Measurements from ENCODE around the gene C1orf116.
A peak's percentile ranks its signal among the peaks of the same experiment; 100 is the strongest.

C1orf116 gene

GRCh38 chr1:207035877-207036551 is 3.5 kb upstream of the C1orf116 start:
- no peak for DNase-seq (ENCODE audit: extremely low read depth in 1 of 2, low read depth in 1 of 2)

- DNase-seq (ENCODE audit: extremely low read depth in 1 of 2, low read depth in 1 of 2), result no peak
Observed at GRCh38 chr1:207034998-207035397, 2.4 kb upstream of the C1orf116 start.

DNA sequence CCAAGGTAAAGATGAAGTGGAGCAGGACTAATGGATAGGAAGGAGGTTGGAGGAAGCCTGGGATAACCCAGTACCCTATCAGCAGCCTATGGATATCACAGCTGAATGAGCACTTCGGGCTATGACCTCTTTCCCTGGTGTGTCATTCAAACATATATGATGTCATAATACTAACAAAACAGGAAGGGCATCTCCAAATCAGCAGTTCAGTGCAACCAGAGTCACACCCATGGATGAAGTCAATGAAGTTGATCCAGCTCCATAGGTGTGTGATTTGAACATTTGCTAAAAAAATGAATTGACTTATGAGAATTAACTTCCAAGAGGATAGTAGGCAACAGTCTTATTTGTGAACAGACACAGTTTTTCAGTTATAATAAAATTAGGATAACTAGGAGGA is 1.7 kb upstream of the C1orf116 start:
- no peak for DNase-seq (ENCODE audit: extremely low read depth in 1 of 2, low read depth in 1 of 2)

- no peak for DNase-seq (ENCODE audit: extremely low read depth in 1 of 2, low read depth in 1 of 2)
Observed at GRCh38 chr1:207033302-207033701, 746 bp upstream of the C1orf116 start.

- DNase-seq (ENCODE audit: extremely low read depth in 1 of 2, low read depth in 1 of 2), result no peak
Observed at GRCh38 chr1:207031632-207032264, 808 bp downstream of the C1orf116 start.

DNA sequence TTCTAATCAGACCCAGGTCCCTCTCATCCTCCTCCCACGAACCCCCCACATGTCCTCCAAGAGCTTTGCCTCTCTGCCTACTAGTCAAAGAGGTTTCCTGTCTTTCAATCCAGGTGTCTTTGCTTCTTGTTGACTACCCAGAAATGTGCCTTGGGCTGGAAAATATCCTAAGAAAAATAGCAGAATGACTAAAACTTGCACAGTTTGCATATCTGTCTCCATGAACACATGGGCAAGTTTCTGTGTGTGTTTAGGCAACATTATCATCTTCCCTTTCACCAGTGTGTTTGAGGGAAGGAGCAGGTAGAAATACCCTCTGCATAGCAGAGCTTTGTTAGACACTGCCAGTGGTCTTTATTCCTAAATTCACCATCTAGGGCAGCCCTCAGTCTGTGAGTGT is 1.5 kb downstream of the C1orf116 start:
- DNase-seq (ENCODE audit: extremely low read depth in 1 of 2, low read depth in 1 of 2), result no peak

DNA sequence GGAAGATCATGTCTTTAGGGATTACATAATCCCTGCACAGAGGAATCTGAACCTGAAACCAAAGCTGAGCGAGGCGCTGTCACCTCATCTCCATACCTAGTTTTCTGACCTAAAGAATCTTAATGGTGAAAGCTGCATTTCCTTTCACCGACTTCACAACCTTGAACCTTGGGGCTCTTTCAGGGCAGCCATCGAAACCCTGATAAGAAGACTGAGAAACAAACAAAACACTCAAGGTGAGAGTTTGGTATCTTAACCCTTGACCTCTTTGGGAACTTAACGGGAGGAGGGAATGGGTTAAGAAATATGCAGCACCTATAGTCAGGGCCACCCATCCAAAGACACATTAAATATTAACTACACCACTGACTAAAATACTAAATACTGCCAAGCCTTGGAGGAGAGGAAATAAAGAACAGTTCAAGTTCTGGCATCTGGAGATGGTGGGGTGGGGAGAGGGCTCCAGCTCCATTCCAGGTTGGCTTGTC is 2.0 kb downstream of the C1orf116 start:
- DNase-seq (ENCODE audit: extremely low read depth in 1 of 2, low read depth in 1 of 2), result no peak

DNA sequence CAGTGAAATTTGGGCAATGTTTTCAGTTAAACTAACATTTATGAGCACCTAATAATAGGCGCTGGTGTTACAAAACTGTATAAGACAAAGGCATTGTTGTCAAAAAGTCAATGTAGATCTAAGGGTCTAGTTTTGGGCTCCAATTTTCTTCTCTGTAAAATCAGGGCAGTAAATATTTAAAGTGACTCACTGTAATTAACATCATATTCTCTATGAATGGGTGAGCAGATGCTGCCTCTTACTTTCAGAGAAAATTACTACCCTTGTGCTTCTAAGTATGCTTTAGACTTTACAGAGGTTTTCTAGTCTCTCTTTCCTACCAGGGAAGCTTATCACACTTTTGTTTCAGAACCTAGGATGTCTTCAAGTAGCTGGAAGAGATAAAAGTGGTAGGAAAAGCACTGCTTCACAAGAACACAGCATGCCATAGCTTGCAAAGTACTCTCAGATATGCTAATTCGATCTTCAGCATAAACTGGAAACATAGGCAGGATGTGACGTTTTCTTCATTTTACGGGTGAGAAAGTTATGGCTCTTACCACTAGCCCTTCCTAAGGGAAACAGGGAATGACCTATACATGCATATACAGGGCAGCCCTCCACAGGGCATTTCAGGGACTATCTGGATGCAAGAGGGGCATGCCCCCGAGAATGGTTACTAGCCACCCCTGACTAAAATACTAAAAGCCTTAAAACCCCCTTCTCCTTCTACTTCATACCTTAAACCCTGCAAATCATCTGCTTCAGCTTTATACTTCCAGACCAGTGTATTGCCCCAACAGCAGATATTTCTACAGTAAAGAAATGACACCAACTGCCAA is 2.6 kb downstream of the C1orf116 start:
- no peak for DNase-seq (ENCODE audit: extremely low read depth in 1 of 2, low read depth in 1 of 2)

DNA sequence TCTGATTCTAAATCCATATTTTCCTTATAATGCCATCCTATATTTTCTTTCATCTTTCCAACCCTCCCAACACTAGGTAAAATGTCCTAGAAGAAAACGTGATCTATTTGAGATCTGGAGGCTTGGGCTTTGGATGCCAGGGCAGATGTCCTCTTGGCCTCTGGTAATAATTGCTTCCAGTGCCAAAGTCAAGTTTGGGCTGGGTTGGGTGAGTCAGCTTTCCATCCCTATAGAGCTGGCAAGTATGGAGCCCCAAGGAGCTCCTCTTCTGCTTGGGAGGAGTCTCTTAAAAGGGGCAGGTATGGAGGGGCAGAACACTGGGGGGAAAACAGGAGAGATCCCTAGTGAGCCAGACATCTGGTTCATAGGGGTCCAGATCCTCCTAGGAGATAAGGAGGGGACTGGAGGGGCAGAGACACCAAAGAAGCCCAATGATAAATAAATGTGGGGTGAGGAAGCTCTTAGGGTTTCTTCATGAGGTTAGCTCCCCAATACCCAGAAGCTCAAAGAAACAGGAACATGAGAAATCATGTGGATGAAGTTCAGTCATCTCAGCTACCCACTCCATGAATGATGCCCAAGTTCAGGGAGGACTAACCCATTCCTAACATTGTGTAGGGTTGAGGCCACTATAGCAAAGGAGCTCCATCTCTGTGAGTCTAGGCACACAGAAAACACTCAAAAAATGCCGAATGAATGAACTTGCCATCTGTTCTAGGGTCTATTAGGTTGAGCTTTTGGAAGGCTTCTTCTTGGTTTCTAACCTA is 3.5 kb downstream of the C1orf116 start:
- no peak for DNase-seq (ENCODE audit: extremely low read depth in 1 of 2, low read depth in 1 of 2)

GRCh38 chr1:207027921-207028320 is 4.6 kb downstream of the C1orf116 start:
- DNase-seq (ENCODE audit: extremely low read depth in 1 of 2, low read depth in 1 of 2), result no peak

DNA sequence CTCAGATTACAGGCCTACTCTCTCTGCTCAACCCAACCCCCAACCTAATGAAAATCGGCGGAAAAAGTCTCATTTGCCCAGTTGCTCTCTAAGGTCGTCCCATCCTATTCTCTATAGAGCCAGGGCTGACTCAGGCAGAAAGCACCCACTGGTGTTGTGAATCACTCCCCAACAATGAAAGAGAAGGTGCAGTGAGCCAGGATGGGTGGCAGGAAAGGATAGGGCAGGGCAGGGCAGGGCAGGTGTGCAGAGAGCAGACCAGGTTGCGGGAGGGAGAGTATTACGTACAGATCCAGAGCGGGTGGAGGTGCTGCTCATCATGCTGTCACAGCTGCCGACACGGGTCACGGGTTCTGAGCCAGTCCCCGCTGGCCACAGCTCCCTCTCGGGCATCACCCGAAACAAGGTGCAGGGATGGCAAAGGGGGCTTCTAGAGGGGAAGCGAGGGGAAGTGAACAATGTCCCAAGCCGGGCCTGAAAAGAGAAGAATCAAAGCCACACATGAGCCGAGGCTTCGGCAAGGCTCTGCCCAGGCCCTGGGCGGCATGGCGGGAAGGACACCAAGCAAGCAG is 5.3 kb downstream of the C1orf116 start:
- DNase-seq (ENCODE audit: extremely low read depth in 1 of 2, low read depth in 1 of 2), result no peak

DNA sequence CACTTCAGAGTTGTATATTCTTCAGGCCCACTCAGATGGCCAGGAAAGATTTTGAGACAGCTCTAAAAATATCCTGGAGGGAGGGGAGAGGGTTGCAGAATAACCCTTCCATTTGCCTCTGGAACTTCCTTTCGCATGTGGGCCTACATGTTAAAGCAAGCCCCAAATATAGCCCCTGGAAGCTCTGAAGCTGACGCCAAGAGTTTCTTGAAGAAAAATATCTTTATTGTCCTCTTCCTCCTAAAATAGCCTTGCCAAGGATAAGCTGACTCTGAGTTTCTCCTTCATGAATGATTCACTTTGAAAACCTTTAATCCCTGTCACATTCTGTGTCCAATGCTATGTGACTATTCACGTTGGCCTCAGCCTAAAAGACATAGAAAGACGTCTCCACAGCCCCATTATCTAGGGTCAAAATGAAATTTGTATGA is 6.4 kb downstream of the C1orf116 start:
- DNase-seq (ENCODE audit: extremely low read depth in 1 of 2, low read depth in 1 of 2), result no peak

- no peak for DNase-seq (ENCODE audit: extremely low read depth in 1 of 2, low read depth in 1 of 2)
Observed at GRCh38 chr1:207025146-207025880, 7.2 kb downstream of the C1orf116 start.

DNA sequence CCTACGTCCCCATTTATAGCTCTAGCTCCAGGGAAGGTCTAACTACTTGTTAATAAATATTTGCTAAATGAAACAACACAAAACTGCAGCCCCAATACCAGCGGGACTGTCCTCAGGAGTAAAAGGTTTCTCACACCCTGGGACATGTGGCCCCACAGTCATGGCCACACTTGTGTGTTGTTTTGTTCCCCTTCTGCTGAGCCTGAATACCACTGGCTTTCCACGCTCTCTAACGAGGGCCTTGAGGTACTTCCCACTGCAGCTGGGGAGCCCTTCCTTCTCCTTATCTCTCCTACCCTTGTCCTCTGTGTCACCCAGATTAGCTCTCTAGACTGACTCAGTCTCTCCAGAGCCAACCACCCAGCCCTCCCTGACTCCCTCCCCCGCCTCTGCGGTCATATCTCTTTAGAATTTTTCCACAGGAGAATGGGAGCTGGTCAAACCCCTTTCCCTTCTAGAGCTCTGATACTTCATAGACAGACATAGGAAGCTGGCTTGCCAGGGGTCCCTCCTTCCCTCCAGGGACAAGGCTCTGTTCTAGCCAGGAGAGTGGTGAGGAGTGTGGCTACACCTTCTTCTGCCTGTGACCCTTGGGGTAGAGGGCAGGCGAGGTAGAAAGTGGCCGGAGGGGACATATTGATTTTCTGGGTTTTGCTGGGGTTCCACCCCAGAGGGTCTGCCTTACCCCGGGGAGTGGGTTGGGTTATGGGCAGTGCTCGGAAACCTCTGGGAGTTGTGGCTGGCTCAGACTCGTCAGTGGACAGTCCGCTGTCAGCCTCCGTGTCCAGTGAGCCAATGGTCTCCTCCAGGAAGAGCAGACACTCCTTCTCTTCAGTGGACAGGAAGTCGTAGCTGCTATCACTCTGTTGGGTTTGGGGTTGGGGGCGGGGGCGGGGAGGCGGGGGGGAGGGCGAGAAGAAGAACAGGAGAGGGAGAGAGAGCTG is 8.1 kb downstream of the C1orf116 start:
- peak in 1 of 2 donors; percentile 7 for DNase-seq (ENCODE audit: extremely low read depth in 1 of 2, low read depth in 1 of 2)

DNA sequence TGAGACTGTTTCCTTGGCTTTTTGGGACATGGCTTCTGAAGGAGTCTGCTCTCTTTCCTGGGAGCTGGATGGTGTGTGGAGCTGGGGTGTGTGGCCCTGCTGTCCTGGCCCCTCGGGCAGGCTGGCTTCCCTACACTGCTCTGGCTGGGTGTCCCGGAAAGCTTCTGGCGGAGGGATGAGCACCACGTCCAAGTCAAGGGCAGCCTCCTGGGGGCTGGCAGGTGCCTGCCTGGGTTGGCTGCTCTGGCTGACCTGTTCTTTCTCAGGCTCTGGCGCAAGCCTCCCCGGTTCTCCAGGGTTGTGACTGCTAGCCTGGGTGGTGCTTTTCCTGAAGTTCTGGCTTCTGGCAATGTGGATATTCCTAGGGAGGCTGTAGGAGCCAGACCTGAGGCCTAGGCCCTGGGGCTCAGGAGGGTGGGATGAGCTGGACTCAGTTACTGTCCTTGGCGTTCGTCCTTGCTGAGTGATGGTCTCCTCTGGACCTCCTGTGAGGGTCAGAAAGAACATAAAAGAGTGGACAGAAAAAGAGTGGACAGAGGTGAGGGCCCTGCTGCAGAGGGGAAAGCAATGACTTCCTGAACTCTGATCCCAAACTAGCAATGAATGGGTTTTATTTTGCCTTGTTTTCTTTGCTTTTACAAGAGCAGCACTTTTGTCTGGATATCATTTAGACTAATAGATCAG is 9.4 kb downstream of the C1orf116 start:
- DNase-seq (ENCODE audit: extremely low read depth in 1 of 2, low read depth in 1 of 2), result no peak

DNA sequence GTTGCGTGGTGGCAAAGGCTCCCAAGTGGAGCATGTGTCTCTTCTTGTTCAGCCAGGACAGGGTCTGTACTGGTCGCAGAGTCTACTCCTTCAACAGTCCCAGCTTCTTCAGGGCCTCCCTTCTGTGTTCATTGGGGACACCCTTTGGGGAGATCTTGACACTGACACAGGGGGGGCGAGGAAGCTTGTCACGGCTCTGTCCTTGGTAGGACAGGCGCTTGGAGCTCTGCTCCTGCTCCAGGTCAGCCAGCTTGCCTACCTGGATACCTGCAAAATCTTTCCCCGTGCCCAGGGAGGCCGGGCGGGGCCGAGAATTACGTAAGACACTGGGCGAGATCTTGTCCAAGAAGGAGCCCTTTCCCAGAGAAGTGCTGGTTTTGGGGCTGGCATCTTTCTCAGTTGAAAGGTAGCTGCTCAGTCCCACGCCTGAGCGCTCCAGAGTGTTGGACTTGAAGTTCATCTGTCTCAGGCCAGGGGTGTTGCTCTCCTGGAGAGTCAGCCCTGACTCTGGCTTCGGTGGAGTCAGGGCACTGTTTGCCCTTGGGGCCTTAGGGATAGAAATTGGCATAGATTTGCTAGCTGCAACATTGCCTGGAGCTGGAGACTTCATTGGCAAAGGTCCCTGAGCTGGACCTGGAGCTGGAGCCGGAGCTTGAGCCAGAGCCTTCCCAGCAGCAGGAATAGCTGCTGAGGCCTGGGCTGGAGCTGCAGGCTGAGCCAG is 10.5 kb downstream of the C1orf116 start:
- no peak for DNase-seq (ENCODE audit: extremely low read depth in 1 of 2, low read depth in 1 of 2)

- DNase-seq (ENCODE audit: extremely low read depth in 1 of 2, low read depth in 1 of 2), result no peak
Observed at GRCh38 chr1:207021139-207021861, 11.3 kb downstream of the C1orf116 start.

All from stimulated activated CD8-positive, alpha-beta memory T cell treated with anti-CD3 and anti-CD28 coated beads, Interleukin-7, amount 100 ng/mL, for 48 hours (primary cell).